ENCODE measurements around the gene AKT2.

AKT2 gene

GRCh38 chr19:40229484-40229883 is 55.7 kb downstream of the AKT2 start:
- Histone ChIP-seq H3K27ac (ENCODE audit: low read length) (no peak overlapping the region), H3K4me1 (ENCODE audit: control insufficient read depth, insufficient read depth, low read length) (peaks cover 4% of the 10 kb centered on the region; the same call in 1 of the 2 replicates), H3K9me3 (ENCODE audit: control insufficient read depth, insufficient read depth, low read length) (no peaks in the 10 kb centered on the region), H3K36me3 (ENCODE audit: control insufficient read depth, insufficient read depth, low read length) (no peaks in the 10 kb centered on the region), H3K4me3 (ENCODE audit: low read length) (no peak overlapping the region), H3K27me3 (ENCODE audit: control insufficient read depth, insufficient read depth, low read length) (no peaks in the 10 kb centered on the region)
- no peak for DNase-seq (ENCODE audit: low read depth, low spot score)
- no CpG with 5 or more reads among the region's 3 CpGs for WGBS (ENCODE audit: insufficient coverage, insufficient read length)

- no peaks in the 10 kb centered on the region for H3K9me3 ChIP-seq (ENCODE audit: control insufficient read depth, insufficient read depth, low read length)
- peaks cover 4% of the 10 kb centered on the region; the same call in 1 of the 2 replicates for H3K4me1 ChIP-seq (ENCODE audit: control insufficient read depth, insufficient read depth, low read length)
- no peak overlapping the region for H3K4me3 ChIP-seq (ENCODE audit: low read length)
- no CpG with 5 or more reads among the region's 5 CpGs for WGBS (ENCODE audit: insufficient coverage, insufficient read length)
- DNase-seq (ENCODE audit: low read depth, low spot score): no peak
- H3K36me3 ChIP-seq (ENCODE audit: control insufficient read depth, insufficient read depth, low read length): no peaks in the 10 kb centered on the region
- no peak overlapping the region for H3K27ac ChIP-seq (ENCODE audit: low read length)
- no peaks in the 10 kb centered on the region for H3K27me3 ChIP-seq (ENCODE audit: control insufficient read depth, insufficient read depth, low read length)
Observed at GRCh38 chr19:40228863-40229262, 56.3 kb downstream of the AKT2 start.

- Histone ChIP-seq H3K4me1 (ENCODE audit: control insufficient read depth, insufficient read depth, low read length) (peaks cover 4% of the 10 kb centered on the region; the same call in 1 of the 2 replicates), H3K9me3 (ENCODE audit: control insufficient read depth, insufficient read depth, low read length) (no peaks in the 10 kb centered on the region), H3K4me3 (ENCODE audit: low read length) (no peak overlapping the region), H3K36me3 (ENCODE audit: control insufficient read depth, insufficient read depth, low read length) (no peaks in the 10 kb centered on the region), H3K27me3 (ENCODE audit: control insufficient read depth, insufficient read depth, low read length) (no peaks in the 10 kb centered on the region), H3K27ac (ENCODE audit: low read length) (no peak overlapping the region)
- no peak for DNase-seq (ENCODE audit: low read depth, low spot score)
- WGBS (ENCODE audit: insufficient coverage, insufficient read length): no CpG with 5 or more reads among the region's 10 CpGs
Observed at GRCh38 chr19:40228346-40228745, 56.8 kb downstream of the AKT2 start.

- no peak overlapping the region for H3K27ac ChIP-seq (ENCODE audit: low read length)
- no CpG with 5 or more reads among the region's 21 CpGs for whole genome bisulfite sequencing (ENCODE audit: insufficient coverage, insufficient read length)
- no peak overlapping the region for H3K4me3 ChIP-seq (ENCODE audit: low read length)
Observed at GRCh38 chr19:40225440-40226305, 59.5 kb downstream of the AKT2 start.

GRCh38 chr19:40224342-40225150 is 60.6 kb downstream of the AKT2 start:
- Histone ChIP-seq H3K9me3 (ENCODE audit: control insufficient read depth, insufficient read depth, low read length) (no peaks in the 10 kb centered on the region), H3K27me3 (ENCODE audit: control insufficient read depth, insufficient read depth, low read length) (no peaks in the 10 kb centered on the region), H3K36me3 (ENCODE audit: control insufficient read depth, insufficient read depth, low read length) (no peaks in the 10 kb centered on the region), H3K4me1 (ENCODE audit: control insufficient read depth, insufficient read depth, low read length) (no peaks in the 10 kb centered on the region), H3K27ac (ENCODE audit: low read length) (no peak overlapping the region), H3K4me3 (ENCODE audit: low read length) (no peak overlapping the region)
- no CpG with 5 or more reads among the region's 32 CpGs for WGBS (ENCODE audit: insufficient coverage, insufficient read length)
- no peak for DNase-seq (ENCODE audit: low read depth, low spot score)

More at GRCh38 chr19:40225440-40226305, 59.5 kb downstream of the AKT2 start:
- no peak for DNase-seq (ENCODE audit: low read depth, low spot score)
- H3K4me1 ChIP-seq (ENCODE audit: control insufficient read depth, insufficient read depth, low read length): no peaks in the 10 kb centered on the region
- H3K27me3 ChIP-seq (ENCODE audit: control insufficient read depth, insufficient read depth, low read length): no peaks in the 10 kb centered on the region
- no peaks in the 10 kb centered on the region for H3K9me3 ChIP-seq (ENCODE audit: control insufficient read depth, insufficient read depth, low read length)
- H3K36me3 ChIP-seq (ENCODE audit: control insufficient read depth, insufficient read depth, low read length): no peaks in the 10 kb centered on the region

GRCh38 chr19:40223135-40223822 is 61.9 kb downstream of the AKT2 start:
- Histone ChIP-seq H3K27ac (ENCODE audit: low read length) (no peak overlapping the region), H3K27me3 (ENCODE audit: control insufficient read depth, insufficient read depth, low read length) (no peaks in the 10 kb centered on the region), H3K4me1 (ENCODE audit: control insufficient read depth, insufficient read depth, low read length) (no peaks in the 10 kb centered on the region), H3K9me3 (ENCODE audit: control insufficient read depth, insufficient read depth, low read length) (no peaks in the 10 kb centered on the region), H3K4me3 (ENCODE audit: low read length) (no peak overlapping the region), H3K36me3 (ENCODE audit: control insufficient read depth, insufficient read depth, low read length) (no peaks in the 10 kb centered on the region)
- no CpG with 5 or more reads among the region's 48 CpGs for WGBS (ENCODE audit: insufficient coverage, insufficient read length)
- DNase-seq (ENCODE audit: low read depth, low spot score): no peak

GRCh38 chr19:40221858-40222619 is 63.1 kb downstream of the AKT2 start:
- no peaks in the 10 kb centered on the region for H3K27me3 ChIP-seq (ENCODE audit: control insufficient read depth, insufficient read depth, low read length)
- 0 out of 2 replicates have a peak, but pooled peaks cover 2% of the 10 kb centered on the region for H3K4me1 ChIP-seq (ENCODE audit: control insufficient read depth, insufficient read depth, low read length)
- H3K9me3 ChIP-seq (ENCODE audit: control insufficient read depth, insufficient read depth, low read length): no peaks in the 10 kb centered on the region
- no CpG with 5 or more reads among the region's 41 CpGs for WGBS (ENCODE audit: insufficient coverage, insufficient read length)
- no peaks in the 10 kb centered on the region for H3K36me3 ChIP-seq (ENCODE audit: control insufficient read depth, insufficient read depth, low read length)
- DNase-seq (ENCODE audit: low read depth, low spot score): peak; percentile 90
- H3K27ac ChIP-seq (ENCODE audit: low read length): no peak overlapping the region
- no peak overlapping the region for H3K4me3 ChIP-seq (ENCODE audit: low read length)

GRCh38 chr19:40220674-40221073 is 64.5 kb downstream of the AKT2 start:
- no peak overlapping the region for H3K27ac ChIP-seq (ENCODE audit: low read length)
- no peak overlapping the region for H3K4me3 ChIP-seq (ENCODE audit: low read length)
- no peaks in the 10 kb centered on the region for H3K9me3 ChIP-seq (ENCODE audit: control insufficient read depth, insufficient read depth, low read length)
- no CpG with 5 or more reads among the region's 9 CpGs for WGBS (ENCODE audit: insufficient coverage, insufficient read length)
- peaks cover 4% of the 10 kb centered on the region; the same call in 1 of the 2 replicates for H3K4me1 ChIP-seq (ENCODE audit: control insufficient read depth, insufficient read depth, low read length)
- no peaks in the 10 kb centered on the region for H3K27me3 ChIP-seq (ENCODE audit: control insufficient read depth, insufficient read depth, low read length)
- DNase-seq (ENCODE audit: low read depth, low spot score): no peak
- H3K36me3 ChIP-seq (ENCODE audit: control insufficient read depth, insufficient read depth, low read length): no peaks in the 10 kb centered on the region

- Histone ChIP-seq H3K4me3 (ENCODE audit: low read length) (no peak overlapping the region), H3K4me1 (ENCODE audit: control insufficient read depth, insufficient read depth, low read length) (peaks cover 4% of the 10 kb centered on the region; the same call in 1 of the 2 replicates), H3K27me3 (ENCODE audit: control insufficient read depth, insufficient read depth, low read length) (no peaks in the 10 kb centered on the region), H3K27ac (ENCODE audit: low read length) (no peak overlapping the region), H3K9me3 (ENCODE audit: control insufficient read depth, insufficient read depth, low read length) (no peaks in the 10 kb centered on the region), H3K36me3 (ENCODE audit: control insufficient read depth, insufficient read depth, low read length) (no peaks in the 10 kb centered on the region)
- WGBS (ENCODE audit: insufficient coverage, insufficient read length): no CpG with 5 or more reads among the region's 8 CpGs
- no peak for DNase-seq (ENCODE audit: low read depth, low spot score)
Observed at GRCh38 chr19:40219721-40220276, 65.3 kb downstream of the AKT2 start.
